Upper lobe of left lung (tissue), 6 donors: ENCODE measurements around the gene KRTAP5-6. TPM values are rescaled to one million over a fixed set of nuclear protein-coding genes. Genes with fewer than 3 reads are reported as not detected.

ENCODE experiments used
- ATAC-seq, 2 donors: fragments of 200-7000 bp; cut with Tn5 transposase; one replicate each; pipeline ENCODE4 v1.9.1; 2022; ENCODE audit warnings: mild to moderate bottlenecking in 2 of 2, moderate library complexity in 2 of 2; ENCODE audit not compliant: low FRiP score in 2 of 2
- DNase-seq, 2 donors: peaks; one replicate each; pipeline ENCODE4 v3.0.0-alpha.2; 2019 to 2020
- H3K27ac ChIP-seq, 4 donors: fragments of 200-600 bp; sonication (generic); one replicate each; pipeline ENCODE4 v1.5.1; 2016 to 2019
- H3K27me3 ChIP-seq, 4 donors: fragments of 200-600 bp; sonication (generic); one replicate each; pipeline ENCODE4 v1.5.1; 2017 to 2019
- H3K36me3 ChIP-seq, 4 donors: fragments of 200-600 bp; sonication (generic); one replicate each; pipeline ENCODE4 v1.5.1; 2016 to 2019
- H3K4me1 ChIP-seq, 4 donors: fragments of 200-600 bp; sonication (generic); one replicate each; pipeline ENCODE4 v1.5.1; 2018 to 2019
- H3K4me3 ChIP-seq, 4 donors: fragments of 200-600 bp; sonication (generic); one replicate each; pipeline ENCODE4 v1.5.1; 2017 to 2019; ENCODE audit warnings: mild to moderate bottlenecking in 2 of 4, moderate library complexity in 1 of 4
- H3K9me3 ChIP-seq, 4 donors: fragments of 200-600 bp; sonication (generic); one replicate each; pipeline ENCODE4 v1.5.1; 2018 to 2019
- CTCF ChIP-seq, 6 experiments: fragments of 450-650 bp in 4 of 6; fragments of 200-600 bp in 2 of 6; sonication (generic) in 2 of 6; IDR thresholded peaks; one replicate each; pipeline ENCODE4 v1.5.1; 2016 to 2019; ENCODE audit warnings: antibody characterized with exemption in 6 of 6
- EP300 ChIP-seq, 4 donors: sonication (generic); formaldehyde crosslinking; IDR thresholded peaks; one replicate each; pipeline ENCODE4 v1.5.1; 2017; ENCODE audit warnings: antibody characterized with exemption in 4 of 4, control low read depth in 2 of 4
- POLR2A ChIP-seq, 4 donors: fragments of 450-650 bp; IDR thresholded peaks; one replicate each; pipeline ENCODE4 v1.5.1; 2016 to 2017; ENCODE audit warnings: antibody characterized with exemption in 4 of 4, mild to moderate bottlenecking in 2 of 4
- POLR2AphosphoS5 ChIP-seq, 2 donors: sonication (generic); formaldehyde crosslinking; IDR thresholded peaks; one replicate each; pipeline ENCODE4 v1.5.1; 2017; ENCODE audit warnings: antibody characterized with exemption in 2 of 2
- WGBS, 2 donors: methylation state at CpG; one replicate each; pipeline ENCODE4 v1.1.5; 2017 to 2018; 5-methylcytosine and 5-hydroxymethylcytosine counted together
- total RNA-seq, 6 donors: library from RNA; depleted of rRNA in 4 of 6; stranded (reverse); fragments of >200 nt in 4 of 6; gene quantifications; one replicate each; pipeline versions ENCODE4 v1.1.0 to v1.2.1, GENCODE V29; 2016 to 2021
- donor health status: DM: no; HTN: no; CAD: no; lungs with moderate emphysema.
- donor health status: DM: no; HTN: yes; CAD: no; lungs with severe emphysema.

Gene KRTAP5-6
- total RNA-seq, 6 donors from 2014 or later, result not detected

- Histone ChIP-seq H3K27me3 (no peaks in the 10 kb centered on the region), H3K9me3 (no peaks in the 10 kb centered on the region), H3K4me1 (peaks cover 5 to 16% (median 13%) of the 10 kb centered on the region in 4 donors), H3K27ac (no peak overlapping the region), H3K36me3 (no peaks in the 10 kb centered on the region), H3K4me3 (no peak overlapping the region)
- DNase-seq (no peak), ATAC-seq (no peak)
- WGBS, 2 donors, result 67 to 75% methylated on average over 20 to 21 of the region's 22 CpGs
- TF ChIP-seq EP300 (IDR thresholded peaks at IDR 0.05) (no peak), POLR2AphosphoS5 (IDR thresholded peaks at IDR 0.05) (no peak), CTCF (IDR thresholded peaks at IDR 0.05) (no peak), POLR2A (IDR thresholded peaks at IDR 0.05) (no peak)
These were observed 6.6 kb upstream of the KRTAP5-6 start for GRCh38 chr11:1690167-1691025.

DNA sequence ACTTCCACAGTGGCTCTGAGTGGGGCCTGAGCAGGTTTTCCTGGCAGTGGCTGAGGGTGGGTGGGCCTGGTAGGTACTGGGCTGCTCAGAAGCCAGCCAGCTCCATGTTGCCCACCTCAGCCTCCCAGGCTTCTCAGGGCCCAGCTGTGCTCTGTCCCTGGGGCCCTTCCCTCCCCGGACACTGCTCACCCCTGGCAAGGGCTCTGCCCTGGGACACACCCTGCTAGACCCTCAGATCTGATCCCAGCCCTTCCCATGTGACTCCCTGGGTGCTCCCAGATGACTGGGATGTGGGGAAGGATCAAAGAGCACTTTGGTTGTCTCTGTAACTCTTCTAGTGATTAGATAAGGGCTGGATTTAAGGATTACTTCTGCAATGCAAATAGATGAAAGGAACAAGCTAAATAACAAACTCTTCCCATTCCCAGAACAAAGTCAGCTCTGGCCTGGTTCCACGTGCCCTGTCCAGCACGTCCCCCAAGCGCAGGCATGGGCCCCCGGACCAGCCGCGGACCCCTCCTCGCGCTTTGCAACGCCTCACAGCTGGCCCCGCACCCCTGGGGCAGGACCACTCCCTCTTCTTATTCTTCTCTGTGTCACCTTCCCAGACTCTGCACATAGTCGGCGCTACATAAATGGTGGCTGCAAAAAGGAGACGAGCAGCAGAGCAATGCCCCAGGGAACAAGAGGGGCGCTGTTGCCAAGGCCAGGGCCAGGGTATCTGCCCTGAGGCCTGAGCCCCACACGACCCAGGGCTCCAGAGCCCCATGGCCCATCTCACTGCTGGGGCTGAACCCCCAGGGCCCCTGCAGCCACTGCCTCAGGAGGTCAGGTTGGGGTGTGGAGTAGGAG, 5.7 kb upstream of the KRTAP5-6 start:
- no peak for DNase-seq
- 76 to 79% methylated on average over 15 to 16 of the region's 16 CpGs for WGBS, 2 donors

GRCh38 chr11:1691878-1692707, 4.9 kb upstream of the KRTAP5-6 start:
- TF ChIP-seq EP300 (IDR thresholded peaks at IDR 0.05), result no peak
- no peak for TF ChIP-seq POLR2AphosphoS5 (IDR thresholded peaks at IDR 0.05)
- TF ChIP-seq CTCF (IDR thresholded peaks at IDR 0.05), result no peak
- no peak overlapping the region for H3K4me3 ChIP-seq
- H3K36me3 ChIP-seq, result no peaks in the 10 kb centered on the region
- no peak for DNase-seq
- H3K27ac ChIP-seq, result no peak overlapping the region
- peaks cover 5 to 16% (median 13%) of the 10 kb centered on the region in 4 donors for H3K4me1 ChIP-seq
- H3K9me3 ChIP-seq, result no peaks in the 10 kb centered on the region
- no peaks in the 10 kb centered on the region for H3K27me3 ChIP-seq
- ATAC-seq, result no peak
- 80 to 83% methylated on average over 10 to 16 of the region's 16 CpGs for WGBS, 2 donors

More for the DNA sequence above, 5.7 kb upstream of the KRTAP5-6 start:
- ATAC-seq, result no peak
- no peaks in the 10 kb centered on the region for H3K36me3 ChIP-seq
- TF ChIP-seq POLR2A (IDR thresholded peaks at IDR 0.05), result no peak
- TF ChIP-seq EP300 (IDR thresholded peaks at IDR 0.05), result no peak
- no peak for TF ChIP-seq POLR2AphosphoS5 (IDR thresholded peaks at IDR 0.05)
- no peak for TF ChIP-seq CTCF (IDR thresholded peaks at IDR 0.05)
- no peak overlapping the region for H3K4me3 ChIP-seq
- no peak overlapping the region for H3K27ac ChIP-seq
- peaks cover 5 to 16% (median 13%) of the 10 kb centered on the region in 4 donors for H3K4me1 ChIP-seq
- no peaks in the 10 kb centered on the region for H3K9me3 ChIP-seq
- H3K27me3 ChIP-seq, result no peaks in the 10 kb centered on the region

- no peak for DNase-seq
These were observed 4.2 kb upstream of the KRTAP5-6 start for GRCh38 chr11:1692708-1693326.

More at GRCh38 chr11:1692708-1693326, 4.2 kb upstream of the KRTAP5-6 start:
- no peaks in the 10 kb centered on the region for H3K36me3 ChIP-seq
- no peaks in the 10 kb centered on the region for H3K9me3 ChIP-seq
- TF ChIP-seq POLR2AphosphoS5 (IDR thresholded peaks at IDR 0.05) (no peak), POLR2A (IDR thresholded peaks at IDR 0.05) (no peak), EP300 (IDR thresholded peaks at IDR 0.05) (no peak), CTCF (IDR thresholded peaks at IDR 0.05) (no peak)
- H3K27me3 ChIP-seq, result no peaks in the 10 kb centered on the region
- H3K4me1 ChIP-seq, result peaks cover 5 to 16% (median 13%) of the 10 kb centered on the region in 4 donors
- no peak overlapping the region for H3K27ac ChIP-seq
- H3K4me3 ChIP-seq, result no peak overlapping the region
- 46 to 56% methylated on average over 19 to 20 of the region's 20 CpGs for WGBS, 2 donors
- ATAC-seq, result no peak
